ENCODE data around the gene NECTIN1.

NECTIN1 gene, protein sequence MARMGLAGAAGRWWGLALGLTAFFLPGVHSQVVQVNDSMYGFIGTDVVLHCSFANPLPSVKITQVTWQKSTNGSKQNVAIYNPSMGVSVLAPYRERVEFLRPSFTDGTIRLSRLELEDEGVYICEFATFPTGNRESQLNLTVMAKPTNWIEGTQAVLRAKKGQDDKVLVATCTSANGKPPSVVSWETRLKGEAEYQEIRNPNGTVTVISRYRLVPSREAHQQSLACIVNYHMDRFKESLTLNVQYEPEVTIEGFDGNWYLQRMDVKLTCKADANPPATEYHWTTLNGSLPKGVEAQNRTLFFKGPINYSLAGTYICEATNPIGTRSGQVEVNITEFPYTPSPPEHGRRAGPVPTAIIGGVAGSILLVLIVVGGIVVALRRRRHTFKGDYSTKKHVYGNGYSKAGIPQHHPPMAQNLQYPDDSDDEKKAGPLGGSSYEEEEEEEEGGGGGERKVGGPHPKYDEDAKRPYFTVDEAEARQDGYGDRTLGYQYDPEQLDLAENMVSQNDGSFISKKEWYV

GRCh38 chr11:119728651-119729580 is at the start of gene NECTIN1:
Gene NECTIN1, minus strand, starts transcription at chr11:119729200. Its CDS starts 647 bp downstream, at chr11:119728553.
- DNase-seq, result peak; percentile 84 to 88
- TF ChIP-seq GATA1 (IDR thresholded peaks at IDR 0.05; ENCODE audit: low read depth, low read length) (no peak), POLR2A (IDR thresholded peaks at IDR 0.05; ENCODE audit: low read length) (peak; percentile 69)

GRCh38 chr11:119778391-119779194 is 49.6 kb upstream of the NECTIN1 start:
- no peak for DNase-seq
- TF ChIP-seq POLR2A (IDR thresholded peaks at IDR 0.05; ENCODE audit: low read length) (no peak), GATA1 (IDR thresholded peaks at IDR 0.05; ENCODE audit: low read depth, low read length) (no peak)

- TF ChIP-seq POLR2A (IDR thresholded peaks at IDR 0.05; ENCODE audit: low read length) (no peak), GATA1 (IDR thresholded peaks at IDR 0.05; ENCODE audit: low read depth, low read length) (no peak)
- no peak for DNase-seq
These were observed 48.9 kb upstream of the NECTIN1 start for GRCh38 chr11:119777940-119778339.

DNA sequence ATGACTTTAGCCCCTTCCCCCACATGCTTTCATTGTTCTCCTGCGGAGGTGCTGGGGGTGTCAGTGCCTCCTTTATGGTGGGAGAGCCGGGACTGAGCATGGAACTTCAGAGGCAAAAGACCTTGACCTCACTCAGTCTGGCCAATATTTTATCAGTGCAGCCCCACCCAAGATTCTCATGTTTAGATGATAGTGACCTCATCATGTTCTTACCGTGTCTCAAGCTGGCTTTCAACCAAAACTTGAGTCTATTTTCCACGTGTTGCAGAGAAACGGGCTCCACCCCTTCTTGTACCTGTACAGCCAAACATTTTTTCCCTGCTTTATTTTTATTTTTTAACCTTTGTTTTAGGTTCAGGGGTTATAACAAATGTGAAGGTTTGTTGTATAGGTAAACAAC is 47.7 kb upstream of the NECTIN1 start:
- no peak for DNase-seq
- no peak for TF ChIP-seq POLR2A (IDR thresholded peaks at IDR 0.05; ENCODE audit: low read length)
- no peak for TF ChIP-seq GATA1 (IDR thresholded peaks at IDR 0.05; ENCODE audit: low read depth, low read length)

DNA sequence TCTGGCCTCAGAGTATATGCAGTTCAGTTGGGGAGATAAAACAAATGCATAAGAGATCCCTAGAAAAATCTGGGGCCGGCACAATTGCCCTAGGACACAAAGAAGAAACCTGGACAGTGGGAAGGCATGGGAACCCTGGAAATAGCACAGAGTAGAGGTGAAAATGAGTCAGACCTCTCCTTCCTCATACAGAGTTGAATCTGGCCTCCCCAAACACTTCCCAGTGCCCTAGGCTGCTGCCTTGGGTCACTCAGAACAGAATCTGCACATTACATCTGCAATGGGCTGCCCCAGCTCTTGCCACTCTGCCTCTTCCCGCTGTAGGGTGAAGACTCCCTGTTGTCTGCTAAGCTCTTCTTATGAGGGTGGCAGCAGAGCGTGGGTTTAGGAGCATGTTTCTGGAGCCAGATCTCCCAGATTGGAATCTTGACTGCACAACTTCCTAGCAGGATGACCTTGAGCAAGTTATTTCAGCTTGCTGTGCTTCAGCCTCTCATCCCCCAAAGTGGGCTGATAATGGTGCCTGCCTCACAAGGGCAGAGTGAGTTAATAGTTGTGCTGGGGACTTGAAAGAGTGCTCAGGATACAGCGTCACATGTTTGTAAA is 47.1 kb upstream of the NECTIN1 start:
- TF ChIP-seq GATA1 (IDR thresholded peaks at IDR 0.05; ENCODE audit: low read depth, low read length), result no peak
- TF ChIP-seq POLR2A (IDR thresholded peaks at IDR 0.05; ENCODE audit: low read length), result no peak

GRCh38 chr11:119774172-119774763 is 45.3 kb upstream of the NECTIN1 start:
- peak; percentile 21 to 40 for DNase-seq
- TF ChIP-seq POLR2A (IDR thresholded peaks at IDR 0.05; ENCODE audit: low read length) (no peak), GATA1 (IDR thresholded peaks at IDR 0.05; ENCODE audit: low read depth, low read length) (no peak)

More for the DNA sequence above, 47.1 kb upstream of the NECTIN1 start:
- DNase-seq, result no peak

GRCh38 chr11:119772641-119773415 is 43.8 kb upstream of the NECTIN1 start:
- TF ChIP-seq POLR2A (IDR thresholded peaks at IDR 0.05; ENCODE audit: low read length), result no peak
- TF ChIP-seq GATA1 (IDR thresholded peaks at IDR 0.05; ENCODE audit: low read depth, low read length), result no peak
- no peak for DNase-seq

DNA sequence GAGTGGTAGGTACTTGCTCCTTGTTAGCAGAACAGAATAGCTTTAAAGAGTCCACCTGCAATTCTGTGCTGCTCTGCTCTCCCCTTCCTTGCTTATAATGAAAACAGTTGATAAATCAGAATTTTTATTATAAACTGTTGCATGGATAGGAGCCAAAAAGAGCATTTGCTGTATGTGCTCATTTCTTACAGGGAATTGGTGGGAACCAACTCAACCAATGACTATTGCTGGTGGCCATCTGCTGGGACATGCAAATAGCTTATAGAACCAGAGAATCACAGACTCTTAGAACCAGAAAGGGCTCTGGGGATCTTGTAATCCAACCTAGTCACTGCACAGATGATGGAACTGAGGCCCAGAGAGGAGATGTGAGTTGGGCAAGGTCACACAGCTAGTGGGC is 43.1 kb upstream of the NECTIN1 start:
- no peak for DNase-seq

DNA sequence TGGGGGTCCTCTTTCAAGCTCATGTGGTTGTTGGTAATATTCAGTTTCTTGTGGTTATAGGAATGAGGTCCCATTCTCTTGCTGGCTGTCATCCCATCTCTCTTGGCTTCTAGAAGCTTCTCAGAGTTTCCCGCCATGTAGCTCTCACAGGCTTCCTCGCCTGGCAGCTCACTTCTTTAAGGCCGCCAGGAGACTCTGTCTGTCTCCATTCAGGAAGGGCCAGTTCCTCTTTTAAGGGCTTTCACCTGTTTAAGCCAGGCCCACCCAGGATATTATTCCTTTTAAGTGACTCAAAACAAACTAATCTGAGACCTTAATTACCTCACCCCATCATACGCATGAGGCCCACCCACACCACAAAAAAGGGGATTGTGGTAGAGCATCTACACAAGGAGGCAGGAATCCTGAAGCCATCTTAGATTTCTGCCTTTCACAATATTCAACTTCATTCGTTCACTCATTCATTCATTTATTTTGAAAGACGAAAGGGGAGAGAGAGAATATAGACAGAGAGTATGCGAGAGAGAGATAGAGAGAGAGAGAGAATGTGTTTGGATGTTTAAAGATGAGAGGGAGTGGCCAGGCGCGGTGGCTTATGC is 42.3 kb upstream of the NECTIN1 start:
- DNase-seq, result no peak
- TF ChIP-seq POLR2A (IDR thresholded peaks at IDR 0.05; ENCODE audit: low read length), result no peak

More for the DNA sequence above, 43.1 kb upstream of the NECTIN1 start:
- no peak for TF ChIP-seq GATA1 (IDR thresholded peaks at IDR 0.05; ENCODE audit: low read depth, low read length)
- TF ChIP-seq POLR2A (IDR thresholded peaks at IDR 0.05; ENCODE audit: low read length), result no peak

GRCh38 chr11:119765628-119766027 is 36.6 kb upstream of the NECTIN1 start:
- no peak for TF ChIP-seq GATA1 (IDR thresholded peaks at IDR 0.05; ENCODE audit: low read depth, low read length)
- TF ChIP-seq POLR2A (IDR thresholded peaks at IDR 0.05; ENCODE audit: low read length), result no peak

DNA sequence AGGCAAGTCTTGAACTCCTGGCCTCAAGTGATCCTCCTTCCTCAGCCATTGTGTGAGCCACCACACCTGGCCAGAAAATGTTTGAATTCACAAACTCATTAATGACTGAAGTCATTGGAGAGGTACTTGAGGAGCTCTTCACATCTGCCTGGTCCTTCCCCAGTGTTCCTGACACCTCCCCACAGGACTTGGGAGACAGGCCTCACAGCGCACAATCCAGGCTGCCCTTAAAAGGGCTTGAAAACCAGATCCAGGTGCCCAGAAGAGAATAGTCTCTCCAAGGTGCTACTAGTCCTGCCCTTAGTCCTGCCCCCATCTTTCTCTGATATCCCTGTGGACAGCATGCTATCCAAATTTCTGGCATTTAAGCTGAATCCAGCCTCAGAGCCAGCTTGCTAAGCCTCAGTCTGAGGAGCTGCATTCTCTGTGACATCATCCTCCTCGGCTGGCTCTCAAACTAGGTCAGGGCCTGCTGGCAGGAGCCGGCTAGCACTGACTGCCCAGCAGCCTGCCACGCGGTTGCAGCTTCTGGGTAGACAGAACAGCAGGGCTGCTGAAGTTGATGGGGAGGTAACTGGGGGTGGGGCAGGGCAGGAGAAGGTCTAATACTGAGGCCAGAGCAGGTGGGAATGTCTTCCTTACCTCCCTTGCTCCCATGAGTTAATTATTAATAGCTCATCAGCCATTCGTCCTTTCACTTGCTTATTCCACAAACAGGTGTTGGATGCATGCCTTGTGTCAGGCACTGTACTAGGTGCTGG is 35.3 kb upstream of the NECTIN1 start:
- no peak for TF ChIP-seq GATA1 (IDR thresholded peaks at IDR 0.05; ENCODE audit: low read depth, low read length)
- no peak for TF ChIP-seq POLR2A (IDR thresholded peaks at IDR 0.05; ENCODE audit: low read length)
- no peak for DNase-seq

More at GRCh38 chr11:119765628-119766027, 36.6 kb upstream of the NECTIN1 start:
- DNase-seq, result no peak
